HEK293 (cell line): Measurements from ENCODE around the gene GPR107.

Source experiments
- CTCF ChIP-seq: fragments of 450-650 bp; formaldehyde crosslinking; IDR thresholded peaks from 2 replicates; pipeline ENCODE4 v1.5.1; 2016; ENCODE audit warnings: missing biosample characterization, missing genetic modification characterization
- HOXA7 ChIP-seq: sonication (generic); formaldehyde crosslinking; IDR thresholded peaks from 2 replicates; pipeline ENCODE4 v1.8.1; 2022; ENCODE audit warnings: missing genetic modification reagents, borderline replicate concordance
- ZNF174 ChIP-seq: fragments of 450-650 bp; formaldehyde crosslinking; IDR thresholded peaks from 2 replicates; pipeline ENCODE4 v1.5.0; 2017; ENCODE audit warnings: missing biosample characterization, mild to moderate bottlenecking, missing genetic modification characterization
- ZNF2 ChIP-seq: fragments of 450-650 bp; formaldehyde crosslinking; IDR thresholded peaks from 2 replicates; pipeline ENCODE4 v1.5.1; 2016; ENCODE audit warnings: missing biosample characterization, missing genetic modification characterization
- ZNF302 ChIP-seq: fragments of 450-650 bp; formaldehyde crosslinking; IDR thresholded peaks from 2 replicates; pipeline ENCODE4 v1.5.1; 2016; ENCODE audit warnings: missing biosample characterization, missing genetic modification characterization, low read depth
- ZNF629 ChIP-seq: fragments of 450-650 bp; formaldehyde crosslinking; IDR thresholded peaks from 2 replicates; pipeline ENCODE4 v1.5.1; 2017; ENCODE audit warnings: missing biosample characterization, missing genetic modification characterization

- TF ChIP-seq ZNF2 (no peak), ZNF629 (tag by site-specific recombination) (no peak), ZNF302 (tag by site-specific recombination) (no peak), HOXA7 (CRISPR knock-in tag) (no peak), ZNF174 (no peak), CTCF (no peak)
Observed at GRCh38 chr9:130060296-130060695, 6.6 kb downstream of the GPR107 start.
